Smooth muscle cell (in vitro differentiated cells): ENCODE results near the gene PRSS8. TPM values are rescaled to one million over a fixed set of nuclear protein-coding genes. Genes with fewer than 3 reads are reported as not detected.
A peak's percentile ranks its signal among the peaks of the same experiment; 100 is the strongest.

Experiments used
- DNase-seq: peaks from one replicate; lab custom pipeline; 2025; ENCODE audit not compliant: unreplicated experiment; lab: John Stamatoyannopoulos, UW
- H2AFZ ChIP-seq: fragments of 200-600 bp; sonication (generic); 2 replicates; pipeline ENCODE4 v1.6.0; 2016; ENCODE audit warnings: antibody characterized with exemption, low read depth, mild to moderate bottlenecking
- H3F3A ChIP-seq: fragments of 200-600 bp; sonication (generic); 2 replicates; pipeline ENCODE4 v1.6.0; 2017; ENCODE audit warnings: antibody characterized with exemption, low read depth
- H3K27ac ChIP-seq: fragments of 200-600 bp; sonication (generic); 2 replicates; pipeline ENCODE4 v1.5.1; 2016; ENCODE audit warnings: low read depth, mild to moderate bottlenecking
- H3K27me3 ChIP-seq: fragments of 200-600 bp; sonication (generic); 2 replicates; pipeline ENCODE4 v1.6.1; 2016; ENCODE audit warnings: low read depth, mild to moderate bottlenecking
- H3K36me3 ChIP-seq: fragments of 200-600 bp; sonication (generic); 2 replicates; pipeline ENCODE4 v1.5.1; 2016; ENCODE audit warnings: low read depth
- H3K4me1 ChIP-seq: fragments of 200-600 bp; sonication (generic); 2 replicates; pipeline ENCODE4 v1.5.1; 2016; ENCODE audit warnings: low read depth
- H3K4me2 ChIP-seq: fragments of 200-600 bp; sonication (generic); 2 replicates; pipeline ENCODE4 v1.6.0; 2016; ENCODE audit warnings: mild to moderate bottlenecking
- H3K4me3 ChIP-seq: fragments of 200-600 bp; sonication (generic); 2 replicates; pipeline ENCODE4 v1.5.1; 2016; ENCODE audit warnings: mild to moderate bottlenecking
- H3K79me2 ChIP-seq: fragments of 200-600 bp; sonication (generic); 2 replicates; pipeline ENCODE4 v1.6.0; 2016; ENCODE audit warnings: low read depth, mild to moderate bottlenecking
- H3K9ac ChIP-seq: fragments of 200-600 bp; sonication (generic); 2 replicates; pipeline ENCODE4 v1.6.0; 2016; ENCODE audit warnings: low read depth
- H3K9me3 ChIP-seq: fragments of 200-600 bp; sonication (generic); replicated peaks from 2 replicates; pipeline ENCODE4 v1.5.1; 2016; ENCODE audit warnings: low read depth
- H4K20me1 ChIP-seq: fragments of 200-600 bp; sonication (generic); 2 replicates; pipeline ENCODE4 v1.6.0; 2016; ENCODE audit warnings: low read depth
- WGBS: methylation state at CpG from one replicate; pipeline ENCODE4 v1.1.7; 2016; ENCODE audit warnings: low lambda C conversion rate; 5-methylcytosine and 5-hydroxymethylcytosine counted together
- polyA plus RNA-seq: library from polyadenylated mRNA; unstranded; fragments of >200 nt; fragmentation: Nextera tagmentation; extraction: Ambion mirVana; gene quantifications from 2 replicates; pipeline ENCODE4 v1.2.1, GENCODE V29; 2016
- total RNA-seq: library from RNA; depleted of rRNA; stranded (reverse); fragments of >200 nt; gene quantifications from 2 replicates; pipeline ENCODE4 v1.2.3, GENCODE V29; 2014
- TF ChIP-seq, protein P1 (sequence below): fragments of 200-600 bp; sonication (generic); IDR thresholded peaks from 2 replicates; pipeline ENCODE4 v1.5.1; 2017; ENCODE audit warnings: borderline replicate concordance, mild to moderate bottlenecking, antibody characterized with exemption; ENCODE audit not compliant: insufficient read depth, poor library complexity, severe bottlenecking

PRSS8 gene
- total and polyA plus RNA-seq, 2 experiments from 2014 or later = 13.9 to 17.3 TPM

DNA sequence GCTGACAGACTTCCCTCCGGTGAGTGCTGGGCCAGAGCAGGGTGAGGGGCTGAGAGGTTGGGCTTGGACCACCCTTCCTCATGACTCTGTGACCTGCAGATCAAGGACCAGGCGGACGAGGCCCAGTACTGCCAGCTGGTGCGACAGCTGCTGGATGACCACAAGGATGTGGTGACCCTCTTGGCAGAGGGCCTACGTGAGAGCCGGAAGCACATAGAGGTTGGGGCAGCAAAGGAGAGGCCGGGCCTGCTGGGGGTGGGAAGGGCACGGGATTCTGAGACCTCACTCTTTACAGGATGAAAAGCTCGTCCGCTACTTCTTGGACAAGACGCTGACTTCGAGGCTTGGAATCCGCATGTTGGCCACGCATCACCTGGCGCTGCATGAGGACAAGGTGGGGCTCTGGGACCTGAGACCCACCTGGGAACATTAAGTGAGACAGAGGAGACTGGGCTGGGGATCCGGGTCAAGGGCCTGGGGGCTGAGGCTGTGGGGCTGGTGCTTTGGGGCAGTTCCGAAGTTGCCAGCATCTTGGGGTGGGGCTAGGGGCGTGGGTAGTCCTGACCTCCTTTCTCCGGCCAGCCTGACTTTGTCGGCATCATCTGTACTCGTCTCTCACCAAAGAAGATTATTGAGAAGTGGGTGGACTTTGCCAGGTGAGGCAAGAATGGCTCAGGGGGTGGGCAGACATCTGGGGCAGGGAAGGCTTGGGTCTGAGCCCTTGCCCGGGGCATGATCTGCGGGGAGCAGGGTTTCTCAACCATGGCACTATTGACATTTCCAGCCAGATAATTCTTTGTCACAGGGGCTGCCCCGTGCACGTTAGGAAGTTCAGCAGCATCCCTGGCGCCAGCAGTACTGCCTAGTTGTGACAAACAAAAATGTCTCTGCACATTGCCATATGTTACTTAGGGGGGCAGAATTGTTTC, 25.2 kb downstream of the PRSS8 start:
- no peak overlapping the region for H2AFZ ChIP-seq
- peaks cover 5% of the 10 kb centered on the region for H3F3A ChIP-seq
- no peak overlapping the region for H3K4me3 ChIP-seq
- H4K20me1 ChIP-seq = no peaks in the 10 kb centered on the region
- H3K9me3 ChIP-seq = no peaks in the 10 kb centered on the region
- DNase-seq = no peak
- no peak overlapping the region for H3K4me2 ChIP-seq
- H3K9ac ChIP-seq = no peak overlapping the region
- 97% methylated on average over 26 of the region's 26 CpGs for WGBS
- peaks cover 15% of the 10 kb centered on the region for H3K79me2 ChIP-seq
- no peaks in the 10 kb centered on the region for H3K36me3 ChIP-seq
- no peak overlapping the region for H3K27ac ChIP-seq
- TF ChIP-seq, protein P1, sequence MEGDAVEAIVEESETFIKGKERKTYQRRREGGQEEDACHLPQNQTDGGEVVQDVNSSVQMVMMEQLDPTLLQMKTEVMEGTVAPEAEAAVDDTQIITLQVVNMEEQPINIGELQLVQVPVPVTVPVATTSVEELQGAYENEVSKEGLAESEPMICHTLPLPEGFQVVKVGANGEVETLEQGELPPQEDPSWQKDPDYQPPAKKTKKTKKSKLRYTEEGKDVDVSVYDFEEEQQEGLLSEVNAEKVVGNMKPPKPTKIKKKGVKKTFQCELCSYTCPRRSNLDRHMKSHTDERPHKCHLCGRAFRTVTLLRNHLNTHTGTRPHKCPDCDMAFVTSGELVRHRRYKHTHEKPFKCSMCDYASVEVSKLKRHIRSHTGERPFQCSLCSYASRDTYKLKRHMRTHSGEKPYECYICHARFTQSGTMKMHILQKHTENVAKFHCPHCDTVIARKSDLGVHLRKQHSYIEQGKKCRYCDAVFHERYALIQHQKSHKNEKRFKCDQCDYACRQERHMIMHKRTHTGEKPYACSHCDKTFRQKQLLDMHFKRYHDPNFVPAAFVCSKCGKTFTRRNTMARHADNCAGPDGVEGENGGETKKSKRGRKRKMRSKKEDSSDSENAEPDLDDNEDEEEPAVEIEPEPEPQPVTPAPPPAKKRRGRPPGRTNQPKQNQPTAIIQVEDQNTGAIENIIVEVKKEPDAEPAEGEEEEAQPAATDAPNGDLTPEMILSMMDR = no peak
- H3K4me1 ChIP-seq = peaks cover 4% of the 10 kb centered on the region
- no peaks in the 10 kb centered on the region for H3K27me3 ChIP-seq

DNA sequence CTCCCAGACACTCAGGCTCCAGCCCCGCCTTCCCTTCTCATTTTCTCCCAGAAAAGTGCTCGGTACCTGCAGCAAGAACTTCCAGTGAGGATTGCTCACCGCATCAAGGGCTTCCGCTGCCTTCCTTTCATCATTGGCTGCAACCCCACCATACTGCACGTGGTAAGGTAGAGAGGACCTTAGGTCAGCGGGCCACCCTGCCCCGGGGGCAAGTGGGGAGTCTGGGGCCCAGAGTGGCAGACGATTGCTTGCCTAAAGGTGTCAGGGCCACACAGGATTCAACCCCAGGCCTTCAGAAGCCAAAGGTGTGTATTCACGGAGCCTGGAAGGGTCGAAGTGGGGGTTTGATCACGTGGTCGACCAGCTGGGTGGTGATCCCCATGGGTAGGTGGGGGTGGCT, 25.9 kb downstream of the PRSS8 start:
- no peaks in the 10 kb centered on the region for H3K9me3 ChIP-seq
- WGBS = 98% methylated on average over 12 of the region's 12 CpGs
- H3K4me1 ChIP-seq = peaks cover 4% of the 10 kb centered on the region
- H3K27me3 ChIP-seq = no peaks in the 10 kb centered on the region
- no peak overlapping the region for H3K4me3 ChIP-seq
- TF ChIP-seq, protein P1 = no peak
- DNase-seq = no peak
- H3F3A ChIP-seq = peaks cover 5% of the 10 kb centered on the region
- peaks cover 15% of the 10 kb centered on the region for H3K79me2 ChIP-seq
- H3K9ac ChIP-seq = no peak overlapping the region
- peak overlapping the region; percentile 97 for H3K4me2 ChIP-seq
- no peaks in the 10 kb centered on the region for H3K36me3 ChIP-seq
- H4K20me1 ChIP-seq = no peaks in the 10 kb centered on the region
- H2AFZ ChIP-seq = no peak overlapping the region
- H3K27ac ChIP-seq = no peak overlapping the region

DNA sequence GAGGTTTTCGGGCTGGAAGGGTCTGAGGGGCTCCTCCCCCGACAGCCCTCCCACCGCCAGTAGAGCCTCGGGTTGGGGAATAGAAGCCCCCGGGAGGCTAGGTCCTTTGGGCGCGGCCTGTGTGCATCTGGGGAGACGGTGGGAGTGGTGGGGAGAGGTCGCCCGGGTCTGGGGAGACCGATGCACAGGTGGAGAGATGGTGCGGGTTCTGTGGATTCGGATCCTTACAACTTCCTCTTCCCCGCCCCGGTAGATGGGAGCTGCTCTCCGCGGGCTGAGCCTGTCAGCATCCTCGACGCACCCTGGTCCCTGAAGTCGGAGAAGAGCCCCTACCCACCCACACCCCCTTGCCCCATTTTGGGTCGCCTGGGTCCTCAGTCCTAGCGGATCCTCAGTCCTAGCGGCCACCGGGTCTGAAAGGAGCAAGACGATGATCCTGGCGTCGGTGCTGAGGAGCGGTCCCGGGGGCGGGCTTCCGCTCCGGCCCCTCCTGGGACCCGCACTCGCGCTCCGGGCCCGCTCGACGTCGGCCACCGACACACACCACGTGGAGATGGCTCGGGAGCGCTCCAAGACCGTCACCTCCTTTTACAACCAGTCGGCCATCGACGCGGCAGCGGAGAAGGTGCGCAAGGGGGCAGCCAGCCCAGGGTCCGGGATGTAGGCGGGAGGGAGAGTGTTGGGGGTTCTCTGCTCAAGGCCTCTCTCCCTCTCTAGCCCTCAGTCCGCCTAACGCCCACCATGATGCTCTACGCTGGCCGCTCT, 26.6 kb downstream of the PRSS8 start:
- H3K4me3 ChIP-seq = peak overlapping the region; percentile 91
- H4K20me1 ChIP-seq = no peaks in the 10 kb centered on the region
- H3K4me2 ChIP-seq = peak overlapping the region; percentile 97
- H3K36me3 ChIP-seq = no peaks in the 10 kb centered on the region
- peaks cover under 1% of the 10 kb centered on the region for H3F3A ChIP-seq
- H3K27me3 ChIP-seq = no peaks in the 10 kb centered on the region
- H3K9ac ChIP-seq = peak overlapping the region; percentile 79
- TF ChIP-seq, protein P1 = no peak
- H3K4me1 ChIP-seq = peaks cover 4% of the 10 kb centered on the region
- WGBS = 61% methylated on average over 48 of the region's 57 CpGs
- H3K27ac ChIP-seq = no peak overlapping the region
- no peaks in the 10 kb centered on the region for H3K9me3 ChIP-seq
- no peak for DNase-seq
- H2AFZ ChIP-seq = peak overlapping the region; percentile 75
- H3K79me2 ChIP-seq = peaks cover 15% of the 10 kb centered on the region
